Neuron (in vitro differentiated cells): Measurements from ENCODE around the gene ZNF19.

ENCODE experiments used
- H2AFZ ChIP-seq: one replicate; pipeline ENCODE4 v1.6.1; 2013; ENCODE audit warnings: low read depth, mild to moderate bottlenecking, inconsistent platforms, low read length, moderate library complexity
- H3K27me3 ChIP-seq: one replicate; pipeline ENCODE4 v1.6.1; 2013; ENCODE audit warnings: low read length; ENCODE audit not compliant: insufficient read depth
- H3K36me3 ChIP-seq: one replicate; pipeline ENCODE4 v1.6.1; 2013; ENCODE audit warnings: low read length; ENCODE audit not compliant: insufficient read depth
- H3K4me1 ChIP-seq: one replicate; pipeline ENCODE4 v1.6.1; 2013; ENCODE audit warnings: low read length; ENCODE audit not compliant: insufficient read depth
- H3K4me3 ChIP-seq: 2 replicates; pipeline ENCODE4 v1.5.1; 2013; ENCODE audit warnings: mild to moderate bottlenecking, low read length, moderate library complexity
- H3K9me3 ChIP-seq: one replicate; pipeline ENCODE4 v1.6.1; 2013; ENCODE audit warnings: low read length

Gene ZNF19

GRCh38 chr16:71479420-71479819 lies 9.7 kb downstream of the ZNF19 start:
- no peaks in the 10 kb centered on the region for H3K27me3 ChIP-seq
- no peak overlapping the region for H2AFZ ChIP-seq
- no peak overlapping the region for H3K4me3 ChIP-seq
- H3K9me3 ChIP-seq: no peaks in the 10 kb centered on the region
- peaks cover 47% of the 10 kb centered on the region for H3K36me3 ChIP-seq
- H3K4me1 ChIP-seq: peaks cover 7% of the 10 kb centered on the region

DNA sequence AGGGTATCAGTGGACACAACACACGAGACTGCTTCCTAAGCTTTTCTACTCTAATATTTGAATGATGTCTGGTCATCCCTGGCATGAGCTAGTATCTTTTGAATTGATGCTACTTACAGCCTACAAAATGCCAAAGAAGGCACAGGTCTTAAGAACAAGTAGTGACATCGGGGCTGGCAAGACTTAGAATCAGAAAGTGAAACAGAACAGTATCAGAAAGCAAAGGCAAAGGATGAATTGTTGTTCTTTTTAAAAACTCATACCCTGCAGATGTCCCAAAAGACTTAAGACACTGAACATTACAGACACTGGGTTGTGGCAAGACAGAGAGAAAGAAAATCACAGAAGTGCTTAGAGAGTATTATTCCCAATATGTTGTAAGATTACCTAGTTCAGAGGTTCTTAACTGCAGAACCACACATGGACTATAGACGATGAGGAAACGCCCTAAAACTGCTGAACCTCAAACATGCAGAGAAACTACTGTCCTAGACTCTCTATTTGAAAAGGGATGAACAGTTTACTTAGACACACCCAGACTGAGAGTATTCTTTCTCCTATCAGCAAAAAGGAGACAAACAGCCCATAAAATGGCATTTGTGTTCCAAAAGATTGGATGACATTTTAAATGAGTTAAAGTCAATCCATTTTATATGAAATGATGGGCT lies 12.5 kb downstream of the ZNF19 start:
- Histone ChIP-seq H3K4me3 (no peak overlapping the region), H3K9me3 (no peaks in the 10 kb centered on the region), H3K4me1 (no peaks in the 10 kb centered on the region), H3K36me3 (peaks cover 43% of the 10 kb centered on the region), H3K27me3 (no peaks in the 10 kb centered on the region), H2AFZ (no peak overlapping the region)

GRCh38 chr16:71474864-71475263 lies 14.3 kb downstream of the ZNF19 start:
- Histone ChIP-seq H3K36me3 (peaks cover 41% of the 10 kb centered on the region), H3K4me3 (no peak overlapping the region)

DNA sequence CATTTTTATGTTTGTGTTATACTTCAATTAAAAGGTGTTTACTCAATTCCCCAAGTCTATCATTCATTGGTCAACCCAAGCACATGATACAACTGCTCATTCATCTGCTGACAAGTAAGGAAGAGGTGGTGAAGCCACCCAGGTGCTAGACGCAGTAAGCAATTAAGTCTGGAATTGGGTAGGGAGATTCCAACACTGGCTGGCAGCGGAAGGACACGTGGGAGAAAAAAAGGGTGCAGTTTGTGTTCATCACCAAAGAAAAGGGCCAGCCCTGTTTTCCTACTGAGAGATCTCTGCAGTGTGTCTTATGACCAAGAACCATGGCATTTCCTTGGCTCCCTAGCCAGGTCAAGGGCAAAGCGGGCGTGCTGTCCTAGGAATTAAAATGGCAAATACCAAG lies 15.2 kb downstream of the ZNF19 start:
- no peaks in the 10 kb centered on the region for H3K27me3 ChIP-seq
- H3K4me3 ChIP-seq: no peak overlapping the region
- H3K9me3 ChIP-seq: no peaks in the 10 kb centered on the region
- no peak overlapping the region for H2AFZ ChIP-seq
- no peaks in the 10 kb centered on the region for H3K4me1 ChIP-seq
- peaks cover 44% of the 10 kb centered on the region for H3K36me3 ChIP-seq

More at GRCh38 chr16:71474864-71475263, 14.3 kb downstream of the ZNF19 start:
- Histone ChIP-seq H2AFZ (no peak overlapping the region), H3K4me1 (no peaks in the 10 kb centered on the region), H3K9me3 (no peaks in the 10 kb centered on the region), H3K27me3 (no peaks in the 10 kb centered on the region)

DNA sequence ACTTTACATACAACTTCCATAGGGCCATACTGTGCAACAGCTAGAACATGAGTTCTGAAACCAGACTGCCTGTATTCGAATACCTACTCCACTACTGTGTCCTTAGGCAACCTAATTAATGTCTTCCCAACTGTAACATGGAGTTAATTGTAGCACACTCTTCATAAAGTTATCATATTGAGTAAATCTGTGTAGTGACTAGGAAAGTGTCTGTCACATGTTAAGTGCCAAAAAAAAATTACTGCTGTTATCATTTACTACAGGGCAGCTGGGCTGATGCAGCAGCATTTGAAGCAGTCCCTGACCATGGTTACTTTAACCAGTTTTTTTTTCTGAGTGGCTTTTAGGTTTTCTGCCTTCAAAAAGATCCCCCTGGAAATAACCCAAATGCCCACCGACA lies 16.2 kb downstream of the ZNF19 start:
- Histone ChIP-seq H3K27me3 (no peaks in the 10 kb centered on the region), H2AFZ (no peak overlapping the region), H3K4me3 (no peak overlapping the region), H3K36me3 (peaks cover 38% of the 10 kb centered on the region), H3K9me3 (no peaks in the 10 kb centered on the region), H3K4me1 (no peaks in the 10 kb centered on the region)

- H3K36me3 ChIP-seq: peaks cover 29% of the 10 kb centered on the region
- no peaks in the 10 kb centered on the region for H3K27me3 ChIP-seq
- no peaks in the 10 kb centered on the region for H3K9me3 ChIP-seq
- no peaks in the 10 kb centered on the region for H3K4me1 ChIP-seq
- no peak overlapping the region for H2AFZ ChIP-seq
- H3K4me3 ChIP-seq: no peak overlapping the region
These were observed 17.1 kb downstream of the ZNF19 start for GRCh38 chr16:71472051-71472450.

DNA sequence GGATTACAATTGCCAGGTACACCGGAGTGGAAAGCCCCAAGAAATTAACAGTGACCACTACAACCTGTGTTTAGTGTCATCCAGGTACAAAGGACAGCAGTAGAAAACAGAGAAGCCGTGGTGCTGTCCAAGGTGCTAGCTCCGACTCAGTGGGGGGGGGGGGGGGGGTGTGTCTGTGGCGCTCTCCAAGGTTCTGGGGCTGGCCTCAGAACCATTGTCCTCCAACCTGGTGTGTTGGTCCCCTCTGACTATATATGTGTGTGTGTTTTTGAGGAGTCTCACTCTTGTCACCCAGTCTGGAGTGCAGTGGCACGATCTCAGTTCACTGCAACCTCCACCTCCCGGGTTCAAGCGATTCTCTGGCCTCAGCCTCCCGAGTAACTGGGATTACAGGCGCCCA lies 21.3 kb downstream of the ZNF19 start:
- no peak overlapping the region for H2AFZ ChIP-seq
- peaks cover 3% of the 10 kb centered on the region for H3K36me3 ChIP-seq
- H3K4me3 ChIP-seq: no peak overlapping the region
- H3K9me3 ChIP-seq: no peaks in the 10 kb centered on the region
- H3K27me3 ChIP-seq: no peaks in the 10 kb centered on the region
- peaks cover under 1% of the 10 kb centered on the region for H3K4me1 ChIP-seq

DNA sequence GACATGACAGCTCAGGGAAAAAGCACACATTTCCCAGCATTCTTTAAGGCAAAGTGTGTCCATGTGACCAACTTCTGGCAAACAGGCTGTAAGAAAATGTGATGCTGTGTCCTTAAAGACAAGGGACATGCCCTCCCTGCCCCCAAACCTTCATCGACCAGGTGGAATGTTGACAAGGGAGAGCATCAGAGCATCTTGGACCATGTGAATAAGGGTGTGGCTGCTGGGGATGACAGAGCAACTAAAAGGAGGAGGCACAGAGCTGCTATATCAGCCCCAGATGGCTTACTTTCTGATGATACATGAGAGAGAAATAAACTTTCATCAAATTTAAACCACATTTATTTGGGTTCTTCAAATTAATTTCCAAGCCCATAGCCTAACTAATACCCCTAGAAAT lies 24.9 kb downstream of the ZNF19 start:
- no peaks in the 10 kb centered on the region for H3K27me3 ChIP-seq
- H3K4me1 ChIP-seq: peaks cover 14% of the 10 kb centered on the region
- no peak overlapping the region for H3K4me3 ChIP-seq
- H2AFZ ChIP-seq: no peak overlapping the region
- H3K36me3 ChIP-seq: peaks cover 3% of the 10 kb centered on the region
- no peaks in the 10 kb centered on the region for H3K9me3 ChIP-seq

DNA sequence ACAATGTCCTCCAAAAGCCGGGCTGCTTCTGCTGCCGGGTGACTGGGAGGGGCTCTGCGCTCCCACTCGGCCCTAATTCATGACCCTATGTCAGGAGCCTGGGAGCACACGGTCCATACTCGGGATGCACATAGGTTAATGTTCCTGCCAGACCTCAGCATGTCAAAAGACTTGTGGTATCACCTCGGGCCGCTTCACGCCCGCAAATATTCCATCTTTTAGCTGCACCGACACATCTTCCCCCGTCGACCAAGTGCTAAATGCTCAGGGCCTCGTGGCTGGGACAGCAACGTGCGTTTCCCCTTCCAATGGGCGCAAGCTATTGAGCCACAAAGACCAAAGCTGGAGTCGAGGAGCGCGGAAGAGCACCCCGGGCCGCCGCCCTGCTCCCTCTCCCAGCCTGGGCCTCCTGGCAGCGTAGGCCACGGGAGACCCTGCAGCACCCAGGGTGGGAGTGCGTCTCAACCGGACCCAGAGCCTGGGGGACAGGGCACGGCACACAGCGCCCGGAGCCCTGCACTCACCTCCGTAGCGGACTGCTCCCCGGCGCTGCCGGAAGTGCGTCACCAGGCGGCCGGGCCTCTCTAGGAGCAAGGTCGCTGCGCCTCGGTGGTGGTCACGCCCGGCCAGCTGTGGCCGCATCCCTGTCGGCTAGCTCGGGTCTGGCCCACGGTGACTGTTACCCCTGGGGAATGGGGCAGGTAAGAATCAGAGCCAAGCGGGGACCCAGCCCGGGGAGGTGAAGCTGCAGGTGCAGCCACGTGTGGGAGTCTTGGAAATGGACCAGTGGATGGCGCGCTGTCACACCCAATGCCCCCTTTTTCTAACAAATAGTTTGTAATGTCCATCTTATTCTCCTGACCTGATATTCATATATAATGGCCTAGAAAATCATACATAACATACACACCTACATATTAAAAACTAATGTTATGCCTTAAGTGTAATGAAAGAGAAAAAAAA lies 27.2 kb downstream of the ZNF19 start, which contains the start of gene ZNF23:
Gene ZNF23, minus strand, starts transcription at position 562 of the 963 bp plus-strand sequence. CDS start 5,451 bp downstream, outside the sequence.
- peak within 1 kb of the TSS; percentile 92 for H3K4me3 ChIP-seq
- H3K4me1 ChIP-seq: peaks cover 14% of the 10 kb centered on the region
- peak within 1 kb of the TSS; percentile 90 for H2AFZ ChIP-seq
- H3K9me3 ChIP-seq: no peaks in the 10 kb centered on the region
- H3K36me3 ChIP-seq: no peaks in the 10 kb centered on the region
- no peaks in the 10 kb centered on the region for H3K27me3 ChIP-seq

DNA sequence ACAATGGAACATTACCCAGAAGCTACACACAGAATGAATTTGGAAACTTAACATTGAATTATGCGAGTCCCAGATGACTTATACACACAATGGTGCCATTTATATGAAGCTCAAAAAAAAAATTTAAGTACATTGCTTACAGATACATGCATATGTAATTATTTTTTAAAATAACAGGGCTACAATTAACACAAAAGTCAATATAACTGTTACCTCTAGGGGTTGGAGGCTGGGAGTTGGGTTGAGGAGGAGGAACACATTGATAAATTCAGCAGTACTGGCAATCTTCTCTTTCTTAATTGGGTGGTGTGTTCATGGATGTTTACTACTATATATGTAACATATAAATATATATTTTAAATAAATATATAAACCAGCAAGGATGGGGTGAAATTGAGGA lies 28.2 kb downstream of the ZNF19 start:
- H2AFZ ChIP-seq: no peak overlapping the region
- H3K9me3 ChIP-seq: peaks cover 2% of the 10 kb centered on the region
- H3K27me3 ChIP-seq: no peaks in the 10 kb centered on the region
- peaks cover 8% of the 10 kb centered on the region for H3K36me3 ChIP-seq
- peak overlapping the region; percentile 92 for H3K4me3 ChIP-seq
- H3K4me1 ChIP-seq: peaks cover 14% of the 10 kb centered on the region

- Histone ChIP-seq H3K36me3 (peaks cover 14% of the 10 kb centered on the region), H2AFZ (no peak overlapping the region), H3K4me1 (peaks cover 14% of the 10 kb centered on the region), H3K9me3 (peaks cover 2% of the 10 kb centered on the region), H3K4me3 (no peak overlapping the region), H3K27me3 (no peaks in the 10 kb centered on the region)
These were observed 28.9 kb downstream of the ZNF19 start for GRCh38 chr16:71460236-71460635.

DNA sequence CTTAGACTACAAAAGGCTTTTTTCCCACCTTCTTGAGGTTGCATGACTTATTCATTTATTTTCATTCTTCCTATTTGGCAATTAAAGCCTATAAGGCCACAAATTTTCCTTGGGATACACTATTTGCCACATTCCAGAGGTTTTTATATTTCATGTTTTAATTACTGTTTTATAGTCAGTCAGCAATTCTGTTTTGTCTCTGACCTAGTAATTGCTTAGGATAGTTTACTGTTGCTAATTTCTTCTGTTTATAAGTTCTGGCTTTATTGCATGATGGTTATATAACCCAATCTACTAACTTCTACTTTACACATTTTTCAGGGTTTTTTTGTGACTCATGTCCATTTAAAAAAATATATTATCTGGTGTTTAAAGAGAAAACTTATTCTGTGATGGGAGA lies 29.6 kb downstream of the ZNF19 start:
- Histone ChIP-seq H3K9me3 (peaks cover 6% of the 10 kb centered on the region), H3K4me1 (peaks cover 14% of the 10 kb centered on the region), H2AFZ (no peak overlapping the region), H3K36me3 (peaks cover 22% of the 10 kb centered on the region), H3K4me3 (no peak overlapping the region), H3K27me3 (no peaks in the 10 kb centered on the region)

GRCh38 chr16:71456801-71457200 lies 32.3 kb downstream of the ZNF19 start:
- H3K27me3 ChIP-seq: no peaks in the 10 kb centered on the region
- H3K36me3 ChIP-seq: peaks cover 46% of the 10 kb centered on the region
- H3K9me3 ChIP-seq: peaks cover 23% of the 10 kb centered on the region
- H3K4me3 ChIP-seq: no peak overlapping the region
- no peak overlapping the region for H2AFZ ChIP-seq
- H3K4me1 ChIP-seq: peaks cover 8% of the 10 kb centered on the region
